Measurements from ENCODE around the gene NUCKS1. TPM values are rescaled to one million over a fixed set of nuclear protein-coding genes. Genes with fewer than 3 reads are reported as not detected.

Gene NUCKS1
- total RNA-seq, 1 experiment from 2014 or later: 237 TPM

GRCh38 chr1:205729945-205730610 lies 19.9 kb downstream of the NUCKS1 start:
- peaks cover 100% of the 10 kb centered on the region for H3K79me2 ChIP-seq (ENCODE audit: insufficient read depth, low read length)
- no peaks in the 10 kb centered on the region for H3K27me3 ChIP-seq (ENCODE audit: insufficient read depth, low read length)
- H3K9me2 ChIP-seq (ENCODE audit: insufficient read depth): no peaks in the 10 kb centered on the region
- H3K27ac ChIP-seq (ENCODE audit: low read depth, low read length): no peak overlapping the region
- no peak for DNase-seq (ENCODE audit: low read depth, low spot score)
- peaks cover 16 to 23% of the 10 kb centered on the region in 2 experiments; a peak in 3 of 4 replicates for H3K36me3 ChIP-seq (ENCODE audit: control insufficient read depth in 1 of 2, insufficient read depth in 2 of 2, low read length in 2 of 2)
- intact Hi-C loops (cut with micrococcal nuclease): no loop called here
- ATAC-seq: no peak
- H2AFZ ChIP-seq (ENCODE audit: low read depth, low read length, poor library complexity, severe bottlenecking): no peak overlapping the region
- POLR2A ChIA-PET: no interaction called here
- H3K9me3 ChIP-seq (ENCODE audit: control insufficient read depth in 1 of 2, insufficient read depth in 1 of 2, low read depth in 1 of 2, low read length in 2 of 2): no peaks in the 10 kb centered on the region
- H3K4me1 ChIP-seq (ENCODE audit: control insufficient read depth in 1 of 2, insufficient read depth in 2 of 2, low read length in 2 of 2): peaks cover 9 to 19% of the 10 kb centered on the region in 2 experiments
- no peak overlapping the region for H3K9ac ChIP-seq (ENCODE audit: low read length)
- TF ChIP-seq ZFX (IDR thresholded peaks at IDR 0.05) (no peak), JUND (IDR thresholded peaks at IDR 0.05) (no peak), FOSL1 (IDR thresholded peaks at IDR 0.05; ENCODE audit: low read depth) (no peak)
- H3K4me2 ChIP-seq (ENCODE audit: low read length): no peak overlapping the region
- CTCF ChIA-PET: interaction anchor here (1.6 kb wide), 1 partner anchor 19 kb away, joined by 7 read pairs; no protein-coding TSS in a partner anchor
- H4K20me1 ChIP-seq (ENCODE audit: insufficient read depth): peaks cover 6% of the 10 kb centered on the region; the same call in 1 of the 2 replicates
- BruUV-seq (replicated peaks): no TSS peak
- RAD21 ChIA-PET (ENCODE audit: low non-redundant PET in 1 of 2, low total read pairs in 2 of 2, uncharacterized antibody in 2 of 2, unreplicated experiment in 2 of 2): no interaction called here
- H3K4me3 ChIP-seq (replicated peaks in 1 of 2; ENCODE audit: low read depth in 1 of 2, low read length in 2 of 2): no peak overlapping the region

GRCh38 chr1:205726619-205727125 lies 23.3 kb downstream of the NUCKS1 start:
- ChIA-PET CTCF (interaction anchor here (1.0 kb wide), 1 partner anchor 15 kb away, joined by 3 read pairs; no protein-coding TSS in a partner anchor), POLR2A (no interaction called here), RAD21 (ENCODE audit: low non-redundant PET in 1 of 2, low total read pairs in 2 of 2, uncharacterized antibody in 2 of 2, unreplicated experiment in 2 of 2) (no interaction called here)
- no peak overlapping the region for H3K4me3 ChIP-seq (replicated peaks in 1 of 2; ENCODE audit: low read depth in 1 of 2, low read length in 2 of 2)
- H3K36me3 ChIP-seq (ENCODE audit: control insufficient read depth in 1 of 2, insufficient read depth in 2 of 2, low read length in 2 of 2): peaks cover 16 to 35% of the 10 kb centered on the region in 2 experiments
- no peaks in the 10 kb centered on the region for H3K27me3 ChIP-seq (ENCODE audit: insufficient read depth, low read length)
- peaks cover 86% of the 10 kb centered on the region for H3K79me2 ChIP-seq (ENCODE audit: insufficient read depth, low read length)
- intact Hi-C loops (cut with micrococcal nuclease): no loop called here
- no peaks in the 10 kb centered on the region for H3K9me2 ChIP-seq (ENCODE audit: insufficient read depth)
- DNase-seq (ENCODE audit: low read depth, low spot score): no peak
- no peak overlapping the region for H3K4me2 ChIP-seq (ENCODE audit: low read length)
- BruUV-seq (replicated peaks): no TSS peak
- H3K9me3 ChIP-seq (ENCODE audit: control insufficient read depth in 1 of 2, insufficient read depth in 1 of 2, low read depth in 1 of 2, low read length in 2 of 2): no peaks in the 10 kb centered on the region
- peaks cover 0 to 4% of the 10 kb centered on the region in 2 experiments; a peak in 1 of 4 replicates for H3K4me1 ChIP-seq (ENCODE audit: control insufficient read depth in 1 of 2, insufficient read depth in 2 of 2, low read length in 2 of 2)
- no peaks in the 10 kb centered on the region; the same call in 1 of the 2 replicates for H4K20me1 ChIP-seq (ENCODE audit: insufficient read depth)
- no peak overlapping the region for H2AFZ ChIP-seq (ENCODE audit: low read depth, low read length, poor library complexity, severe bottlenecking)
- H3K9ac ChIP-seq (ENCODE audit: low read length): no peak overlapping the region
- no peak for ATAC-seq
- no peak overlapping the region for H3K27ac ChIP-seq (ENCODE audit: low read depth, low read length)
- TF ChIP-seq TCF7L2 (IDR thresholded peaks at IDR 0.05; ENCODE audit: borderline replicate concordance, extremely low read depth, insufficient read depth, insufficient read length) (no peak), SP1 (IDR thresholded peaks at IDR 0.05; ENCODE audit: low read depth) (no peak), ELF1 (IDR thresholded peaks at IDR 0.05; ENCODE audit: borderline replicate concordance, low read depth) (no peak), EZH2 (IDR thresholded peaks at IDR 0.05) (no peak), REST (IDR thresholded peaks at IDR 0.05; ENCODE audit: low read depth) (no peak), JUND (IDR thresholded peaks at IDR 0.05) (no peak), MAX (IDR thresholded peaks at IDR 0.05) (no peak), POLR2A (IDR thresholded peaks at IDR 0.05; ENCODE audit: borderline replicate concordance, extremely low read depth, insufficient read depth, insufficient read length) (no peak), RAD21 (IDR thresholded peaks at IDR 0.05; ENCODE audit: low read depth) (no peak), EZH2phosphoT487 (IDR thresholded peaks at IDR 0.05; ENCODE audit: borderline replicate concordance) (no peak), POLR2AphosphoS5 (IDR thresholded peaks at IDR 0.05; ENCODE audit: low read depth, low read length) (no peak), SRF (IDR thresholded peaks at IDR 0.05; ENCODE audit: low read depth) (no peak), CEBPB (IDR thresholded peaks at IDR 0.05; ENCODE audit: low read depth) (no peak), ZNF274 (IDR thresholded peaks at IDR 0.05; ENCODE audit: low read depth, low read length) (no peak), ATF3 (IDR thresholded peaks at IDR 0.05) (no peak), EGR1 (IDR thresholded peaks at IDR 0.05; ENCODE audit: low read depth) (no peak), CBX3 (IDR thresholded peaks at IDR 0.05; ENCODE audit: low read depth) (no peak), SIN3A (IDR thresholded peaks at IDR 0.05; ENCODE audit: low read depth) (no peak)
